Measurements from ENCODE around the gene SPATA25. TPM values are rescaled to one million over a fixed set of nuclear protein-coding genes. Genes with fewer than 3 reads are reported as not detected.

The SPATA25 gene
- total RNA-seq: 1 to 10 TPM in 1 of 3 donors, not detected in 2; 1.2 TPM
- 1.8 TPM for total RNA-seq (2013)

GRCh38 chr20:45887346-45887715, at the start of gene SPATA25:
Gene SPATA25, minus strand, starts transcription at chr20:45887622. Its CDS starts 32 bp downstream, at chr20:45887590.
- Mint-ChIP-seq H3K9me3 (no peaks in the 10 kb centered on the region), H3K27me3 (ENCODE audit: low read depth in 2 of 2) (no peaks in the 10 kb centered on the region), H3K27ac (no peak within 1 kb of the TSS), H3K4me1 (peaks cover 8 to 21% of the 10 kb centered on the region in 2 donors), H3K36me3 (no peaks in the 10 kb centered on the region), H3K4me3 (no peak within 1 kb of the TSS)
- H3K9me3 ChIP-seq (ENCODE audit: control insufficient read depth, insufficient read depth, low read length): no peaks in the 10 kb centered on the region
- peaks cover 22% of the 10 kb centered on the region for H3K4me1 ChIP-seq (ENCODE audit: control insufficient read depth, insufficient read depth, low read length)
- no peak for ATAC-seq
- H3K27me3 ChIP-seq (ENCODE audit: control insufficient read depth, insufficient read depth, low read length): no peaks in the 10 kb centered on the region
- intact Hi-C loops (cut with micrococcal nuclease): no loop called here
- H3K4me3 ChIP-seq (ENCODE audit: low read length): no peak within 1 kb of the TSS
- no peak for DNase-seq
- TF ChIP-seq CTCF (IDR thresholded peaks at IDR 0.05): no peak
- no peak within 1 kb of the TSS for H3K27ac ChIP-seq (ENCODE audit: low read length)
- H3K36me3 ChIP-seq (ENCODE audit: control insufficient read depth, insufficient read depth, low read length): no peaks in the 10 kb centered on the region
- 98% methylated on average over 8 of the region's 8 CpGs for WGBS (ENCODE audit: insufficient coverage)

GRCh38 chr20:45935416-45936046, 48.1 kb upstream of the SPATA25 start:
- H3K27ac Mint-ChIP-seq: peak overlapping the region; percentile 96 to 97
- peaks cover 23 to 31% of the 10 kb centered on the region in 2 donors for H3K4me1 Mint-ChIP-seq
- no peak for TF ChIP-seq CTCF (IDR thresholded peaks at IDR 0.05)
- peak overlapping the region; percentile 96 for H3K4me3 Mint-ChIP-seq
- peaks cover 7% of the 10 kb centered on the region for H3K36me3 Mint-ChIP-seq
- H3K36me3 ChIP-seq (ENCODE audit: control insufficient read depth, insufficient read depth, low read length): peaks cover 34% of the 10 kb centered on the region
- no peak for DNase-seq
- ATAC-seq: peak; percentile 31 to 54 (median 46)
- peak overlapping the region; percentile 69 for H3K4me3 ChIP-seq (ENCODE audit: low read length)
- intact Hi-C loops (cut with micrococcal nuclease): loop anchor here (1.0 to 2.0 kb wide), 6 partner anchors 9 to 123 kb away; partner anchors contain the start of genes ACOT8, UBE2C, ZSWIM1 and ZSWIM3
- H3K27ac ChIP-seq (ENCODE audit: low read length): peak overlapping the region; percentile 86
- peaks cover 26% of the 10 kb centered on the region for H3K4me1 ChIP-seq (ENCODE audit: control insufficient read depth, insufficient read depth, low read length)
- H3K27me3 ChIP-seq (ENCODE audit: control insufficient read depth, insufficient read depth, low read length): no peaks in the 10 kb centered on the region
- no peaks in the 10 kb centered on the region for H3K9me3 Mint-ChIP-seq
- H3K9me3 ChIP-seq (ENCODE audit: control insufficient read depth, insufficient read depth, low read length): no peaks in the 10 kb centered on the region
- 12% methylated on average over 21 of the region's 21 CpGs for whole genome bisulfite sequencing (ENCODE audit: insufficient coverage)
- no peaks in the 10 kb centered on the region for H3K27me3 Mint-ChIP-seq (ENCODE audit: low read depth in 2 of 2)

- peak within 1 kb of the TSS; percentile 96 for H3K4me3 Mint-ChIP-seq
- WGBS (ENCODE audit: insufficient coverage): under 1% methylated on average over 102 of the region's 102 CpGs
- H3K4me1 Mint-ChIP-seq: peaks cover 23 to 31% of the 10 kb centered on the region in 2 donors
- H3K4me3 ChIP-seq (ENCODE audit: low read length): peak within 1 kb of the TSS; percentile 99
- peaks cover 26% of the 10 kb centered on the region for H3K36me3 ChIP-seq (ENCODE audit: control insufficient read depth, insufficient read depth, low read length)
- H3K9me3 ChIP-seq (ENCODE audit: control insufficient read depth, insufficient read depth, low read length): no peaks in the 10 kb centered on the region
- peaks cover 26% of the 10 kb centered on the region for H3K4me1 ChIP-seq (ENCODE audit: control insufficient read depth, insufficient read depth, low read length)
- intact Hi-C loops (cut with micrococcal nuclease): loop anchor here (1.0 to 2.0 kb wide), 7 partner anchors 10 to 122 kb away; partner anchors contain the start of genes ACOT8, CTSA, NEURL2 and UBE2C
- H3K27ac ChIP-seq (ENCODE audit: low read length): peak within 1 kb of the TSS; percentile 98
- no peaks in the 10 kb centered on the region for H3K9me3 Mint-ChIP-seq
- ATAC-seq: peak; percentile 77 to 91 (median 84)
- DNase-seq: peak; percentile 98 to 100
- TF ChIP-seq CTCF (IDR thresholded peaks at IDR 0.05): no peak
- H3K27me3 Mint-ChIP-seq (ENCODE audit: low read depth in 2 of 2): no peaks in the 10 kb centered on the region
- peaks cover 7% of the 10 kb centered on the region for H3K36me3 Mint-ChIP-seq
- peak within 1 kb of the TSS; percentile 96 to 97 for H3K27ac Mint-ChIP-seq
- no peaks in the 10 kb centered on the region for H3K27me3 ChIP-seq (ENCODE audit: control insufficient read depth, insufficient read depth, low read length)
These were observed 47.4 kb upstream of the SPATA25 start, which contains the start of gene PCIF1 for GRCh38 chr20:45934586-45935415. Gene PCIF1, plus strand, starts transcription at chr20:45934683. Its CDS starts 4,317 bp downstream, at chr20:45939000.
